ENCODE measurements around the gene DNAH7. TPM values are rescaled to one million over a fixed set of nuclear protein-coding genes. Genes with fewer than 3 reads are reported as not detected.

DNAH7 gene
- total and polyA plus RNA-seq, 10 of the 15 experiments (the other 5 are each of a cell fraction or from before 2014, with no cell fraction given): 0.05 to 0.61 (median 0.16) TPM

DNA sequence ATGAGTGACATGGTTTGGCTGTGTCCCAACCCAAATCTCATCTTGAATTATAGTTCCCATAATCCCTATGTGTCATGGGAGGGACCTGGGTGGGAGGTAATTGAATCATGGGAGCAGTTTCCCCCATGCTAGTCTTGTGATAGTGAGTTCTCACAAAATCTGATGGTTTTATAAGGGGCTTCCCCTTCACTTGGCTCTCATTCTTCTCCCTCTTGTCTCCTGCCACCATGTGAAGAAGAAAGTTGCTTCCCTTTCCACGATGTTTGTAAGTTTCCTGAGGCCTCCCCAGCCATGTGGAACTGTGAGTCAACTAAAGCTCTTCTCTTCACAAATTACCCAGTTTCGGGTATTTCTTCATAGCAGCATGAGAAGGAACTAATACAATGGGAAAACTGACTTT is 14.0 kb downstream of the DNAH7 start:
- no peaks in the 10 kb centered on the region for H3K36me3 ChIP-seq (ENCODE audit: control insufficient read depth in 2 of 2, insufficient read depth in 2 of 2, low read length in 1 of 2)
- WGBS (ENCODE audit: insufficient coverage, insufficient replicate concordance, low lambda C conversion rate, missing lambda C conversion rate): 16% methylated on average over 2 of the region's 2 CpGs
- SMC1A ChIA-PET (ENCODE audit: uncharacterized antibody, unreplicated experiment): no interaction called here
- H3K4me2 ChIP-seq (ENCODE audit: control insufficient read depth, insufficient read depth): no peak overlapping the region
- DNase-seq (ENCODE audit: low read depth, low spot score): no peak
- H3K27ac ChIP-seq (ENCODE audit: control insufficient read depth, insufficient read depth): no peak overlapping the region
- POLR2A ChIA-PET: no interaction called here
- no peak for FAIRE-seq
- no peaks in the 10 kb centered on the region for H3K79me2 ChIP-seq (ENCODE audit: control insufficient read depth, insufficient read depth, low read length)
- no peak for ATAC-seq
- H3K9ac ChIP-seq (ENCODE audit: control insufficient read depth, insufficient read depth, low read length): no peak overlapping the region
- no TSS peak for BruUV-seq (replicated peaks)
- CTCF ChIA-PET: interaction anchor here (0.7 to 5.2 kb wide), 3 partner anchors 9 to 386 kb away, joined by 3 to 46 read pairs (median 3); partner anchors contain the start of gene DNAH7
- in situ Hi-C loops (cut with MboI): loop anchor here (5.0 kb wide), 1 partner anchor 382 kb away; no protein-coding TSS in a partner anchor
- intact Hi-C loops (cut with micrococcal nuclease; ENCODE audit: unreplicated experiment): no loop called here
- H3K4me1 ChIP-seq (ENCODE audit: control insufficient read depth, insufficient read depth, low read length): no peaks in the 10 kb centered on the region
- H4K20me1 ChIP-seq (ENCODE audit: control insufficient read depth, insufficient read depth): no peaks in the 10 kb centered on the region
- no peaks in the 10 kb centered on the region for H3K27me3 ChIP-seq (replicated peaks in 1 of 2; ENCODE audit: control insufficient read depth in 2 of 2, insufficient read depth in 2 of 2, low read length in 1 of 2)
- RAD21 ChIA-PET (ENCODE audit: unreplicated experiment): interaction anchor here (2.1 kb wide), 1 partner anchor 13 kb away, joined by 6 read pairs; no protein-coding TSS in a partner anchor
- no peak overlapping the region for H3K4me3 ChIP-seq
- no peak for TF ChIP-seq CREB1 (IDR thresholded peaks at IDR 0.05; ENCODE audit: low read depth)
- TF ChIP-seq FOXM1 (IDR thresholded peaks at IDR 0.05; ENCODE audit: low read depth, low read length): no peak
- no peak for TF ChIP-seq ZNF622 (IDR thresholded peaks at IDR 0.05)
- TF ChIP-seq ETV6 (conservative IDR thresholded peaks at IDR 0.05 in 1 of 2, IDR thresholded peaks at IDR 0.05 in 1 of 2; ENCODE audit: borderline replicate concordance in 1 of 2, low read depth in 1 of 2): no peak
- TF ChIP-seq EP300 (IDR thresholded peaks at IDR 0.05; ENCODE audit: borderline replicate concordance in 1 of 2, control insufficient read depth in 1 of 2, low read depth in 2 of 2, low read length in 2 of 2): no peak
- TF ChIP-seq SMARCA5 (IDR thresholded peaks at IDR 0.05): no peak
- no peak for TF ChIP-seq NRF1 (conservative IDR thresholded peaks at IDR 0.05; ENCODE audit: low read depth, low read length)
- no peak for TF ChIP-seq RAD21 (IDR thresholded peaks at IDR 0.05; ENCODE audit: insufficient read depth, low read depth, low read length)
- no peak for TF ChIP-seq MXI1 (IDR thresholded peaks at IDR 0.05; ENCODE audit: low read depth, low read length)
- TF ChIP-seq SIX5 (IDR thresholded peaks at IDR 0.05; ENCODE audit: low read depth, low read length, severe bottlenecking): no peak
- TF ChIP-seq, protein P1, sequence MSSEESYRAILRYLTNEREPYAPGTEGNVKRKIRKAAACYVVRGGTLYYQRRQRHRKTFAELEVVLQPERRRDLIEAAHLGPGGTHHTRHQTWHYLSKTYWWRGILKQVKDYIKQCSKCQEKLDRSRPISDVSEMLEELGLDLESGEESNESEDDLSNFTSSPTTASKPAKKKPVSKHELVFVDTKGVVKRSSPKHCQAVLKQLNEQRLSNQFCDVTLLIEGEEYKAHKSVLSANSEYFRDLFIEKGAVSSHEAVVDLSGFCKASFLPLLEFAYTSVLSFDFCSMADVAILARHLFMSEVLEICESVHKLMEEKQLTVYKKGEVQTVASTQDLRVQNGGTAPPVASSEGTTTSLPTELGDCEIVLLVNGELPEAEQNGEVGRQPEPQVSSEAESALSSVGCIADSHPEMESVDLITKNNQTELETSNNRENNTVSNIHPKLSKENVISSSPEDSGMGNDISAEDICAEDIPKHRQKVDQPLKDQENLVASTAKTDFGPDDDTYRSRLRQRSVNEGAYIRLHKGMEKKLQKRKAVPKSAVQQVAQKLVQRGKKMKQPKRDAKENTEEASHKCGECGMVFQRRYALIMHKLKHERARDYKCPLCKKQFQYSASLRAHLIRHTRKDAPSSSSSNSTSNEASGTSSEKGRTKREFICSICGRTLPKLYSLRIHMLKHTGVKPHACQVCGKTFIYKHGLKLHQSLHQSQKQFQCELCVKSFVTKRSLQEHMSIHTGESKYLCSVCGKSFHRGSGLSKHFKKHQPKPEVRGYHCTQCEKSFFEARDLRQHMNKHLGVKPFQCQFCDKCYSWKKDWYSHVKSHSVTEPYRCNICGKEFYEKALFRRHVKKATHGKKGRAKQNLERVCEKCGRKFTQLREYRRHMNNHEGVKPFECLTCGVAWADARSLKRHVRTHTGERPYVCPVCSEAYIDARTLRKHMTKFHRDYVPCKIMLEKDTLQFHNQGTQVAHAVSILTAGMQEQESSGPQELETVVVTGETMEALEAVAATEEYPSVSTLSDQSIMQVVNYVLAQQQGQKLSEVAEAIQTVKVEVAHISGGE (CRISPR knock-in tag; IDR thresholded peaks at IDR 0.05): no peak
- TF ChIP-seq PML (IDR thresholded peaks at IDR 0.05; ENCODE audit: low read length): no peak
- no peak for TF ChIP-seq BRCA1 (IDR thresholded peaks at IDR 0.05; ENCODE audit: low read depth, low read length)
- no peak for TF ChIP-seq ZNF24 (IDR thresholded peaks at IDR 0.05)
- H3K9me3 ChIP-seq (replicated peaks; ENCODE audit: control insufficient read depth, insufficient read depth, low read length): no peaks in the 10 kb centered on the region
- H2AFZ ChIP-seq (ENCODE audit: control insufficient read depth, low read depth, low read length): no peak overlapping the region
